ENCODE results near the gene MED13.

DNA sequence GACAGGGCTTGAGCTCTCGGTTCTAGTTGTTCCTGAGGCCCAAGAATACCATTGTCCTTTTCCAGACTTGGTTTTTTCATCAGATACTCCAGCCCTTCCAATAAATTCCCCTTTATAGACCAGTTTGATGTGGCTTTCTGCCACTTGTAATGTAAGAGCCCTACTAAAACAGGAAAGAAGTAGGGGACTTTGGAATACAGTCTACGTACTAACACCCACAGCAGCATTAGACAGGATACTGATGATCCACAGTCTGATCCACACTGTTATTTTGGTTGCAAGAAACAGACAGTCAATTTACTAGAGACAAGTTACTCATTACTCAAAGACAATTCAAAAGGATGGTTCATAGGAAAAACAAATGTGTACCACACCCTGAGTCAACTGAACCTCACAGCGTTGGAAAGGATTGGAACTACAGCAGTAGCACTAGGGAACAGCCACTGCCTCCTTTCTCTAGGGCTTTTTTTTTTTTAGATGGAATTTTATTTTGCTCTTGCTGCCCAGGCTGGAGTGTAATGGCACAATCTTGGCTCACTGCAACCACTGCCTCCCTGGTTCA lies 45.9 kb upstream of the MED13 start:
- TF ChIP-seq, protein P1, sequence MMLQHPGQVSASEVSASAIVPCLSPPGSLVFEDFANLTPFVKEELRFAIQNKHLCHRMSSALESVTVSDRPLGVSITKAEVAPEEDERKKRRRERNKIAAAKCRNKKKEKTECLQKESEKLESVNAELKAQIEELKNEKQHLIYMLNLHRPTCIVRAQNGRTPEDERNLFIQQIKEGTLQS (IDR thresholded peaks at IDR 0.05): no peak
- no peak for TF ChIP-seq SRF (IDR thresholded peaks at IDR 0.05; ENCODE audit: low read depth)
- TF ChIP-seq POLR2AphosphoS5 (IDR thresholded peaks at IDR 0.05; ENCODE audit: low read depth, low read length): no peak
- TF ChIP-seq, protein P2, sequence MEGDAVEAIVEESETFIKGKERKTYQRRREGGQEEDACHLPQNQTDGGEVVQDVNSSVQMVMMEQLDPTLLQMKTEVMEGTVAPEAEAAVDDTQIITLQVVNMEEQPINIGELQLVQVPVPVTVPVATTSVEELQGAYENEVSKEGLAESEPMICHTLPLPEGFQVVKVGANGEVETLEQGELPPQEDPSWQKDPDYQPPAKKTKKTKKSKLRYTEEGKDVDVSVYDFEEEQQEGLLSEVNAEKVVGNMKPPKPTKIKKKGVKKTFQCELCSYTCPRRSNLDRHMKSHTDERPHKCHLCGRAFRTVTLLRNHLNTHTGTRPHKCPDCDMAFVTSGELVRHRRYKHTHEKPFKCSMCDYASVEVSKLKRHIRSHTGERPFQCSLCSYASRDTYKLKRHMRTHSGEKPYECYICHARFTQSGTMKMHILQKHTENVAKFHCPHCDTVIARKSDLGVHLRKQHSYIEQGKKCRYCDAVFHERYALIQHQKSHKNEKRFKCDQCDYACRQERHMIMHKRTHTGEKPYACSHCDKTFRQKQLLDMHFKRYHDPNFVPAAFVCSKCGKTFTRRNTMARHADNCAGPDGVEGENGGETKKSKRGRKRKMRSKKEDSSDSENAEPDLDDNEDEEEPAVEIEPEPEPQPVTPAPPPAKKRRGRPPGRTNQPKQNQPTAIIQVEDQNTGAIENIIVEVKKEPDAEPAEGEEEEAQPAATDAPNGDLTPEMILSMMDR (IDR thresholded peaks at IDR 0.05 in 2 of 3, conservative IDR thresholded peaks at IDR 0.05 in 1 of 3; ENCODE audit: borderline replicate concordance in 1 of 3, insufficient read depth in 1 of 3, low read depth in 2 of 3, low read length in 2 of 3): no peak
- no peak for TF ChIP-seq POLR2A (IDR thresholded peaks at IDR 0.05; ENCODE audit: borderline replicate concordance, extremely low read depth, insufficient read depth, insufficient read length)

Data from HCT116 (cell line).